H9 (cell line): ENCODE results near the gene SYNJ1. TPM values are rescaled to one million over a fixed set of nuclear protein-coding genes. Genes with fewer than 3 reads are reported as not detected.

ENCODE experiments used
- DNase-seq: peaks from one replicate; pipeline ENCODE4 v3.0.0-alpha.2; 2017
- H2AFZ ChIP-seq: one replicate; pipeline ENCODE4 v1.6.1; 2013; ENCODE audit warnings: mild to moderate bottlenecking, low read length, control low read depth, moderate library complexity
- H2AK5ac ChIP-seq: 2 replicates; pipeline ENCODE4 v1.6.1; 2013; ENCODE audit warnings: low read length, control low read depth, mixed read lengths; ENCODE audit not compliant: insufficient read length
- H2BK120ac ChIP-seq: one replicate; pipeline ENCODE4 v1.6.1; 2013; ENCODE audit warnings: low read depth, mild to moderate bottlenecking, low read length, control low read depth, inconsistent platforms; ENCODE audit not compliant: poor library complexity, severe bottlenecking
- H2BK12ac ChIP-seq: 2 replicates; pipeline ENCODE4 v1.6.1; 2013; ENCODE audit warnings: low read length, control low read depth, mixed read lengths, low read depth; ENCODE audit not compliant: insufficient read length
- H2BK15ac ChIP-seq: 2 replicates; pipeline ENCODE4 v1.6.1; 2013; ENCODE audit warnings: low read depth, low read length, control low read depth
- H2BK20ac ChIP-seq: one replicate; pipeline ENCODE4 v1.6.1; 2013; ENCODE audit warnings: low read depth, mild to moderate bottlenecking, low read length, control low read depth, inconsistent platforms; ENCODE audit not compliant: poor library complexity, severe bottlenecking
- H2BK5ac ChIP-seq: 2 replicates; pipeline ENCODE4 v1.6.1; 2013; ENCODE audit warnings: low read length, control low read depth, mixed read lengths; ENCODE audit not compliant: insufficient read length
- H3K14ac ChIP-seq: 2 replicates; pipeline ENCODE4 v1.6.1; 2013; ENCODE audit warnings: low read length, control low read depth; ENCODE audit not compliant: insufficient read depth
- H3K18ac ChIP-seq: 2 replicates; pipeline ENCODE4 v1.6.1; 2013; ENCODE audit warnings: low read depth, mild to moderate bottlenecking, mixed read lengths, low read length, control low read depth; ENCODE audit not compliant: insufficient read length
- H3K23ac ChIP-seq: 2 replicates; pipeline ENCODE4 v1.6.1; 2013; ENCODE audit warnings: low read length, control low read depth, mixed read lengths, low read depth; ENCODE audit not compliant: insufficient read length
- H3K23me2 ChIP-seq: 2 replicates; pipeline ENCODE4 v1.6.1; 2013; ENCODE audit warnings: low read depth, mild to moderate bottlenecking, mixed read lengths, low read length, control low read depth; ENCODE audit not compliant: insufficient read length, poor library complexity, severe bottlenecking
- H3K27ac ChIP-seq: 2 replicates; pipeline ENCODE4 v1.5.1; 2013; ENCODE audit warnings: low read length, control low read depth, mixed read lengths, low read depth; ENCODE audit not compliant: insufficient read length
- H3K27me3 ChIP-seq: 2 replicates; pipeline ENCODE4 v1.6.1; 2013; ENCODE audit warnings: low read length, control low read depth, inconsistent platforms; ENCODE audit not compliant: insufficient read depth
- H3K4ac ChIP-seq: 2 replicates; pipeline ENCODE4 v1.6.1; 2013; ENCODE audit warnings: low read depth, mild to moderate bottlenecking, control low read depth, inconsistent platforms, low read length, moderate library complexity
- H3K4me1 ChIP-seq: 2 replicates; pipeline ENCODE4 v1.6.1; 2013; ENCODE audit warnings: low read length, control low read depth, inconsistent platforms; ENCODE audit not compliant: insufficient read depth
- H3K4me2 ChIP-seq: 2 replicates; pipeline ENCODE4 v1.6.1; 2013; ENCODE audit warnings: low read length, control low read depth, mixed read lengths; ENCODE audit not compliant: insufficient read length, insufficient read depth
- H3K56ac ChIP-seq: 2 replicates; pipeline ENCODE4 v1.6.1; 2013; ENCODE audit warnings: low read depth, mild to moderate bottlenecking, mixed read lengths, low read length, control low read depth; ENCODE audit not compliant: insufficient read length
- H3K79me1 ChIP-seq: 2 replicates; pipeline ENCODE4 v1.6.1; 2013; ENCODE audit warnings: low read depth, mild to moderate bottlenecking, moderate library complexity, low read length, control low read depth, inconsistent platforms; ENCODE audit not compliant: insufficient read depth, poor library complexity, severe bottlenecking
- H3K79me2 ChIP-seq: 2 replicates; pipeline ENCODE4 v1.6.1; 2013; ENCODE audit warnings: low read length, control low read depth, inconsistent platforms; ENCODE audit not compliant: insufficient read depth
- H3K9ac ChIP-seq: 2 replicates; pipeline ENCODE4 v1.6.1; 2013; ENCODE audit warnings: low read length, control low read depth, mixed read lengths; ENCODE audit not compliant: insufficient read length; ENCODE audit errors: extremely low read depth
- H3K9me3 ChIP-seq: one replicate; pipeline ENCODE4 v1.6.1; 2013; ENCODE audit warnings: low read depth, low read length, inconsistent platforms; ENCODE audit not compliant: control insufficient read depth
- H3T11ph ChIP-seq: one replicate; pipeline ENCODE4 v1.6.1; 2013; ENCODE audit warnings: mild to moderate bottlenecking, low read length, control low read depth, inconsistent platforms
- H4K20me1 ChIP-seq: one replicate; pipeline ENCODE4 v1.6.1; 2013; ENCODE audit not compliant: control insufficient read depth, insufficient read length, insufficient read depth
- H4K5ac ChIP-seq: 2 replicates; pipeline ENCODE4 v1.6.1; 2013; ENCODE audit warnings: low read depth, mild to moderate bottlenecking, mixed read lengths, low read length, control low read depth; ENCODE audit not compliant: insufficient read length
- H4K8ac ChIP-seq: replicated peaks from 2 replicates; pipeline ENCODE4 v1.6.1; 2013; ENCODE audit warnings: low read length, control low read depth, mixed read lengths, low read depth; ENCODE audit not compliant: insufficient read length
- H4K91ac ChIP-seq: 2 replicates; pipeline ENCODE4 v1.6.1; 2013; ENCODE audit warnings: low read depth, mild to moderate bottlenecking, moderate library complexity, mixed read lengths, low read length, control low read depth; ENCODE audit not compliant: insufficient read length
- H3K27ac Mint-ChIP-seq, 3 experiments: 2 replicates in 2 of 3; 3 replicates in 1 of 3; pipeline ENCODE4 v1.8.0; 2020 to 2021; ENCODE audit warnings: mixed read lengths in 3 of 3, mild to moderate bottlenecking in 1 of 3, moderate library complexity in 1 of 3
- H3K27me3 Mint-ChIP-seq: 2 replicates; pipeline ENCODE4 v1.8.0; 2021; ENCODE audit warnings: low read depth, mild to moderate bottlenecking, moderate library complexity, mixed read lengths
- H3K36me3 Mint-ChIP-seq, 3 experiments: 2 replicates in 2 of 3; 3 replicates in 1 of 3; pipeline ENCODE4 v1.8.0; 2020 to 2021; ENCODE audit warnings: low read depth in 3 of 3, mixed read lengths in 3 of 3; ENCODE audit not compliant: insufficient read depth in 1 of 3
- H3K4me1 Mint-ChIP-seq, 2 experiments: 2 replicates each; pipeline ENCODE4 v1.8.0; 2020; ENCODE audit warnings: mixed read lengths in 2 of 2
- H3K4me3 Mint-ChIP-seq, 2 experiments: 2 replicates in 1 of 2; 3 replicates in 1 of 2; pipeline ENCODE4 v1.8.0; 2020 to 2021; ENCODE audit warnings: mild to moderate bottlenecking in 2 of 2, mixed read lengths in 2 of 2, moderate library complexity in 1 of 2
- H3K9me3 Mint-ChIP-seq, 2 experiments: 2 replicates in 1 of 2; 3 replicates in 1 of 2; pipeline ENCODE4 v1.8.0; 2020; ENCODE audit warnings: mild to moderate bottlenecking in 2 of 2, mixed read lengths in 2 of 2, moderate library complexity in 1 of 2
- WGBS: extraction: QIAGEN DNeasy Blood & Tissue Kit; methylation state at CpG from one replicate; pipeline ENCODE4 v1.1.7; 2013; ENCODE audit warnings: missing lambda C conversion rate, low lambda C conversion rate, mixed read lengths; ENCODE audit not compliant: insufficient read length; ENCODE audit errors: extremely low coverage; 5-methylcytosine and 5-hydroxymethylcytosine counted together
- total RNA-seq: library from RNA; stranded (reverse); gene quantifications from 2 replicates; pipeline ENCODE4 v1.2.1, GENCODE V29; 2021
- TF ChIP-seq, protein P1 (sequence below): fragments of 200-600 bp; sonication (generic); conservative IDR thresholded peaks from 3 replicates; pipeline ENCODE4 v1.8.0; 2021; ENCODE audit warnings: antibody characterized with exemption, mild to moderate bottlenecking

The SYNJ1 gene
- total RNA-seq, 1 experiment from 2014 or later, result 7.1 TPM

DNA sequence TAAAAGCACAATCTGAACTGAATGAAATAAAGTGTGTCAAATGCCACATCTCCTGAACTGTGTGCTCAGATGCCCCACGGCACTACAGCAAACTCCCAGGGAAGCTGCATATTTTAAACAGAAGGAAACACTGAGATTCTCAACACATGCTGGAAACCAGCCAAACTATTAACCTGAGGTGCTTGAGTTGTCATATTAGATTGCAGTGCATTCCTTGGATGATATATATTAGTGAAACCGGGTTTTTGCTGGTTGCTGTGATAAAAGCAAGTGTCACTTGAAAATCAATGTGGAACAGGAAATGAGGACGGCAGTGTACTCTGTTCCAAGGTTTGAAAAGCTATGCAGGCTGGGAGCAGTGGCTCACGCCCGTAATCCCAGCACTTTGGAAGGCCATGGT, 8.7 kb downstream of the SYNJ1 start:
- H4K20me1 ChIP-seq, result no peaks in the 10 kb centered on the region

More for the DNA sequence above, 8.7 kb downstream of the SYNJ1 start:
- TF ChIP-seq, protein P1, sequence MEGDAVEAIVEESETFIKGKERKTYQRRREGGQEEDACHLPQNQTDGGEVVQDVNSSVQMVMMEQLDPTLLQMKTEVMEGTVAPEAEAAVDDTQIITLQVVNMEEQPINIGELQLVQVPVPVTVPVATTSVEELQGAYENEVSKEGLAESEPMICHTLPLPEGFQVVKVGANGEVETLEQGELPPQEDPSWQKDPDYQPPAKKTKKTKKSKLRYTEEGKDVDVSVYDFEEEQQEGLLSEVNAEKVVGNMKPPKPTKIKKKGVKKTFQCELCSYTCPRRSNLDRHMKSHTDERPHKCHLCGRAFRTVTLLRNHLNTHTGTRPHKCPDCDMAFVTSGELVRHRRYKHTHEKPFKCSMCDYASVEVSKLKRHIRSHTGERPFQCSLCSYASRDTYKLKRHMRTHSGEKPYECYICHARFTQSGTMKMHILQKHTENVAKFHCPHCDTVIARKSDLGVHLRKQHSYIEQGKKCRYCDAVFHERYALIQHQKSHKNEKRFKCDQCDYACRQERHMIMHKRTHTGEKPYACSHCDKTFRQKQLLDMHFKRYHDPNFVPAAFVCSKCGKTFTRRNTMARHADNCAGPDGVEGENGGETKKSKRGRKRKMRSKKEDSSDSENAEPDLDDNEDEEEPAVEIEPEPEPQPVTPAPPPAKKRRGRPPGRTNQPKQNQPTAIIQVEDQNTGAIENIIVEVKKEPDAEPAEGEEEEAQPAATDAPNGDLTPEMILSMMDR, result no peak
- Histone ChIP-seq H3K9ac (no peak overlapping the region), H3K9me3 (no peaks in the 10 kb centered on the region), H3K79me1 (no peaks in the 10 kb centered on the region), H2AFZ (no peak overlapping the region), H2AK5ac (no peak overlapping the region), H3K23ac (no peak overlapping the region), H2BK15ac (no peak overlapping the region), H3K79me2 (no peaks in the 10 kb centered on the region), H3K4me1 (no peaks in the 10 kb centered on the region), H2BK12ac (no peak overlapping the region), H2BK120ac (no peak overlapping the region), H3K27me3 (no peaks in the 10 kb centered on the region), H3T11ph (no peak overlapping the region), H3K4me2 (no peak overlapping the region), H4K91ac (no peak overlapping the region), H4K5ac (no peak overlapping the region), H3K56ac (no peak overlapping the region), H4K8ac (no peak overlapping the region), H3K14ac (no peak overlapping the region), H2BK5ac (no peak overlapping the region), H3K4ac (no peak overlapping the region), H2BK20ac (no peak overlapping the region), H3K18ac (no peak overlapping the region), H3K27ac (no peak overlapping the region), H3K23me2 (no peaks in the 10 kb centered on the region)
- no peaks in the 10 kb centered on the region for H3K9me3 Mint-ChIP-seq
- H3K27me3 Mint-ChIP-seq, result no peaks in the 10 kb centered on the region
- WGBS, result no CpG with 5 or more reads among the region's 5 CpGs
- no peaks in the 10 kb centered on the region for H3K4me1 Mint-ChIP-seq
- DNase-seq, result no peak
- no peak overlapping the region for H3K4me3 Mint-ChIP-seq
- H3K27ac Mint-ChIP-seq, result no peak overlapping the region
- no peaks in the 10 kb centered on the region for H3K36me3 Mint-ChIP-seq
